ENCODE results near the gene FPR2.
"Not testable (repeated sequence)": the region's sequence is repeated elsewhere in the genome, so short reads cannot be mapped to it uniquely, and the experiment has no call there.

DNA sequence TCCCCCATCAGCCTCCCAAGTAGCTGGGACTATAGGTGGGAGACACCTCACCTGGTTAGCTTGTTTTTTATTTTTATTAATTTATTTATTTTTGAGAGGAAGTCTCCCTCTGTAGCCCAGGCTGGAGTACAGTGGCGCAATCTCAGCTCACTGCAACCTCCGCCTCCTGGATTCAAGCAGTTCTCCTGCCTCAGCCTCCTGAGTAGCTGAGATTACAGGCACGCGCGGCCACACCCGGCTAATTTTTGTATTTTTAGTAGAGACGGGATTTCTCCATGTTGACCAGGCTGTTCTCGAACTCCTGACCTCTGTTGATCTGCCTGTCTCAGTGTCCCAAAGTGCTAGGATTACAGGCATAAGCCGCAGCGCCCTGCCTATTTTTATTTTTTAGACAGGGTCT is 22.5 kb upstream of the FPR2 start:
- TF ChIP-seq POLR2A (IDR thresholded peaks at IDR 0.05), result not testable (repeated sequence)
- TF ChIP-seq, protein P1, sequence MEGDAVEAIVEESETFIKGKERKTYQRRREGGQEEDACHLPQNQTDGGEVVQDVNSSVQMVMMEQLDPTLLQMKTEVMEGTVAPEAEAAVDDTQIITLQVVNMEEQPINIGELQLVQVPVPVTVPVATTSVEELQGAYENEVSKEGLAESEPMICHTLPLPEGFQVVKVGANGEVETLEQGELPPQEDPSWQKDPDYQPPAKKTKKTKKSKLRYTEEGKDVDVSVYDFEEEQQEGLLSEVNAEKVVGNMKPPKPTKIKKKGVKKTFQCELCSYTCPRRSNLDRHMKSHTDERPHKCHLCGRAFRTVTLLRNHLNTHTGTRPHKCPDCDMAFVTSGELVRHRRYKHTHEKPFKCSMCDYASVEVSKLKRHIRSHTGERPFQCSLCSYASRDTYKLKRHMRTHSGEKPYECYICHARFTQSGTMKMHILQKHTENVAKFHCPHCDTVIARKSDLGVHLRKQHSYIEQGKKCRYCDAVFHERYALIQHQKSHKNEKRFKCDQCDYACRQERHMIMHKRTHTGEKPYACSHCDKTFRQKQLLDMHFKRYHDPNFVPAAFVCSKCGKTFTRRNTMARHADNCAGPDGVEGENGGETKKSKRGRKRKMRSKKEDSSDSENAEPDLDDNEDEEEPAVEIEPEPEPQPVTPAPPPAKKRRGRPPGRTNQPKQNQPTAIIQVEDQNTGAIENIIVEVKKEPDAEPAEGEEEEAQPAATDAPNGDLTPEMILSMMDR (IDR thresholded peaks at IDR 0.05), result not testable (repeated sequence)
